Psoas muscle (tissue), 8 donors: ENCODE results near the gene SERPING1. TPM values are rescaled to one million over a fixed set of nuclear protein-coding genes. Genes with fewer than 3 reads are reported as not detected.

Source experiments
- ATAC-seq, 4 donors: fragments of 200-7000 bp; cut with Tn5 transposase; one replicate each; pipeline ENCODE4 v1.9.1; 2020; ENCODE audit warnings: moderate library complexity in 3 of 4, mild to moderate bottlenecking in 2 of 4
- DNase-seq, 2 donors: peaks; one replicate each; pipeline ENCODE4 v3.0.0-alpha.2; 2020
- H3K27ac ChIP-seq: fragments of 200-600 bp; one replicate; pipeline ENCODE4 v1.8.0; 2022
- H3K27me3 ChIP-seq, 3 donors: fragments of 200-600 bp in 1 of 3; one replicate each; pipeline versions ENCODE4 v1.6.1 to v1.8.0; 2013 to 2022; ENCODE audit warnings: low read length in 2 of 3, mild to moderate bottlenecking in 2 of 3, moderate library complexity in 1 of 3; ENCODE audit not compliant: insufficient read depth in 3 of 3
- H3K36me3 ChIP-seq, 2 donors: fragments of 200-600 bp in 1 of 2; one replicate each; pipeline versions ENCODE4 v1.6.1 to v1.8.0; 2013 to 2022; ENCODE audit warnings: low read depth in 1 of 2, mild to moderate bottlenecking in 1 of 2, moderate library complexity in 1 of 2; ENCODE audit not compliant: insufficient read depth in 1 of 2
- H3K4me1 ChIP-seq: fragments of 200-600 bp; one replicate; pipeline ENCODE4 v1.8.0; 2022
- H3K4me3 ChIP-seq: fragments of 200-600 bp; one replicate; pipeline ENCODE4 v1.8.0; 2022; ENCODE audit warnings: mild to moderate bottlenecking
- H3K9me3 ChIP-seq: fragments of 200-600 bp; one replicate; pipeline ENCODE4 v1.8.0; 2022
- WGBS, 3 donors: extraction: QIAGEN DNeasy Blood & Tissue Kit; methylation state at CpG; one replicate each; pipeline versions ENCODE4 v1.1.6 to v1.1.7; 2013; 5-methylcytosine and 5-hydroxymethylcytosine counted together
- intact Hi-C, 2 donors: fragments of 100-400 bp; cut with DNase I; formaldehyde crosslinking; loops; one replicate each; pipeline versions ENCODE4 v1.11.0 to v1.14.2; 2022
- polyA plus RNA-seq, 3 donors: library from polyadenylated mRNA; stranded (reverse); fragments of 200-250 nt; gene quantifications; one replicate each; pipeline ENCODE4 v1.2.3, GENCODE V29; 2013
- total RNA-seq, 4 donors: library from RNA; stranded (reverse); fragmentation: NEBNext Ultra II Directional in 2 of 4; extraction: Animal tissue kit (Norgen Biotek cat#: 25700) in 2 of 4; gene quantifications; one replicate each; pipeline versions ENCODE4 v1.2.1 to v1.2.4, GENCODE V29; 2021 to 2023
- TF ChIP-seq, protein P1 (sequence below): fragments of 200-600 bp; IDR thresholded peaks from one replicate; pipeline ENCODE4 v1.8.0; 2022; ENCODE audit warnings: antibody characterized with exemption
- donor health status: healthy with polysubstance abuse.
- donor health status: DM: no; HTN: no; CAD: no; lungs with moderate emphysema.
- donor health status: Bipolar disorder and iron deficiency.
- donor health status: healthy.
- donor health status: DM: yes; HTN: yes; CAD: no.
- donor health status: DM: no; HTN: no; CAD: no.
- donor health status: DM: no; HTN: no; CAD: no.
- donor health status: DM: yes; HTN: yes; CAD: no.

Gene SERPING1
- total and polyA plus RNA-seq, 7 donors: 42.6 to 97.3 (median 69.8) TPM

- H3K27ac ChIP-seq: no peak overlapping the region
- no peak for DNase-seq
- ATAC-seq: no peak
- TF ChIP-seq, protein P1, sequence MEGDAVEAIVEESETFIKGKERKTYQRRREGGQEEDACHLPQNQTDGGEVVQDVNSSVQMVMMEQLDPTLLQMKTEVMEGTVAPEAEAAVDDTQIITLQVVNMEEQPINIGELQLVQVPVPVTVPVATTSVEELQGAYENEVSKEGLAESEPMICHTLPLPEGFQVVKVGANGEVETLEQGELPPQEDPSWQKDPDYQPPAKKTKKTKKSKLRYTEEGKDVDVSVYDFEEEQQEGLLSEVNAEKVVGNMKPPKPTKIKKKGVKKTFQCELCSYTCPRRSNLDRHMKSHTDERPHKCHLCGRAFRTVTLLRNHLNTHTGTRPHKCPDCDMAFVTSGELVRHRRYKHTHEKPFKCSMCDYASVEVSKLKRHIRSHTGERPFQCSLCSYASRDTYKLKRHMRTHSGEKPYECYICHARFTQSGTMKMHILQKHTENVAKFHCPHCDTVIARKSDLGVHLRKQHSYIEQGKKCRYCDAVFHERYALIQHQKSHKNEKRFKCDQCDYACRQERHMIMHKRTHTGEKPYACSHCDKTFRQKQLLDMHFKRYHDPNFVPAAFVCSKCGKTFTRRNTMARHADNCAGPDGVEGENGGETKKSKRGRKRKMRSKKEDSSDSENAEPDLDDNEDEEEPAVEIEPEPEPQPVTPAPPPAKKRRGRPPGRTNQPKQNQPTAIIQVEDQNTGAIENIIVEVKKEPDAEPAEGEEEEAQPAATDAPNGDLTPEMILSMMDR: no peak
- peaks cover 3% of the 10 kb centered on the region for H3K4me1 ChIP-seq
- no peaks in the 10 kb centered on the region for H3K9me3 ChIP-seq
- H3K4me3 ChIP-seq: no peak overlapping the region
- WGBS, 3 donors: 79 to 87% (median 79%) methylated on average over 9 of the region's 9 CpGs
- intact Hi-C loops: no loop called here
- no peaks in the 10 kb centered on the region for H3K27me3 ChIP-seq
- peaks cover 5 to 40% of the 10 kb centered on the region in 2 donors for H3K36me3 ChIP-seq
These were observed 66.5 kb downstream of the SERPING1 start for GRCh38 chr11:57663975-57664374.

Other genes with a start within 250 kb of the SERPING1 start
- not detected for gene PRG3, start 216.5 kb upstream of the SERPING1 start, total RNA-seq
- not detected for gene PRG3, start 216.5 kb upstream of the SERPING1 start, polyA plus RNA-seq
- under 1 TPM in 1 of 4 donors, not detected in 3; 0.25 TPM for gene PRG2, start 207.0 kb upstream of the SERPING1 start, total RNA-seq
- gene PRG2, start 207.0 kb upstream of the SERPING1 start, polyA plus RNA-seq: not detected
- 10 to 100 TPM; 10.6 to 18.8 (median 16.0) TPM for gene SLC43A3, start 170.6 kb upstream of the SERPING1 start, total RNA-seq
- gene SLC43A3, start 170.6 kb upstream of the SERPING1 start, polyA plus RNA-seq: 10 to 100 TPM in 1 of 3 donors, 1 to 10 TPM in 2; 5.8 to 14.7 (median 6.4) TPM
- gene RTN4RL2, start 137.2 kb upstream of the SERPING1 start, total RNA-seq: 1 to 10 TPM in 1 of 4 donors, under 1 TPM in 3; 0.77 to 1.1 (median 0.84) TPM
- gene RTN4RL2, start 137.2 kb upstream of the SERPING1 start, polyA plus RNA-seq: under 1 TPM; 0.44 to 0.61 (median 0.49) TPM
- gene SLC43A1, start 82.0 kb upstream of the SERPING1 start, total RNA-seq: 10 to 100 TPM in 1 of 4 donors, 1 to 10 TPM in 3; 4.1 to 15.3 (median 7.1) TPM
- gene SLC43A1, start 82.0 kb upstream of the SERPING1 start, polyA plus RNA-seq: 10 to 100 TPM in 1 of 3 donors, 1 to 10 TPM in 2; 3.5 to 13.7 (median 7.5) TPM
- 10 to 100 TPM; 55.0 to 90.0 (median 73.0) TPM for gene TIMM10, start 66.9 kb upstream of the SERPING1 start, total RNA-seq
- 100 to 1,000 TPM in 2 of 3 donors, 10 to 100 TPM in 1; 97.7 to 149 (median 112) TPM for gene TIMM10, start 66.9 kb upstream of the SERPING1 start, polyA plus RNA-seq
- 100 to 1,000 TPM in 1 of 4 donors, 10 to 100 TPM in 2, 1 to 10 TPM in 1; 7.6 to 118 (median 36.9) TPM for gene SMTNL1, start 60.1 kb upstream of the SERPING1 start, total RNA-seq
- 10 to 100 TPM in 2 of 3 donors, 1 to 10 TPM in 1; 6.7 to 19.7 (median 14.9) TPM for gene SMTNL1, start 60.1 kb upstream of the SERPING1 start, polyA plus RNA-seq
- 10 to 100 TPM in 3 of 4 donors, 1 to 10 TPM in 1; 6.8 to 24.7 (median 12.3) TPM for gene UBE2L6, start 30.0 kb upstream of the SERPING1 start, total RNA-seq
- gene UBE2L6, start 30.0 kb upstream of the SERPING1 start, polyA plus RNA-seq: 1 to 10 TPM; 5.3 to 9.9 (median 9.1) TPM
- under 1 TPM in 3 of 4 donors, not detected in 1; 0.21 to 0.90 (median 0.59) TPM for gene YPEL4, start 52.2 kb downstream of the SERPING1 start, total RNA-seq
- gene YPEL4, start 52.2 kb downstream of the SERPING1 start, polyA plus RNA-seq: under 1 TPM; 0.08 to 0.18 (median 0.11) TPM
- 10 to 100 TPM in 2 of 4 donors, 1 to 10 TPM in 2; 6.8 to 11.6 (median 9.2) TPM for gene CLP1, start 60.1 kb downstream of the SERPING1 start, total RNA-seq
- 10 to 100 TPM in 2 of 3 donors, 1 to 10 TPM in 1; 9.6 to 16.9 (median 14.3) TPM for gene CLP1, start 60.1 kb downstream of the SERPING1 start, polyA plus RNA-seq
- 10 to 100 TPM; 35.2 to 63.5 (median 53.3) TPM for gene ZDHHC5, start 70.4 kb downstream of the SERPING1 start, total RNA-seq
- 10 to 100 TPM; 32.4 to 63.6 (median 58.0) TPM for gene ZDHHC5, start 70.4 kb downstream of the SERPING1 start, polyA plus RNA-seq
- gene MED19, start 114.5 kb downstream of the SERPING1 start, total RNA-seq: 10 to 100 TPM in 1 of 4 donors, 1 to 10 TPM in 3; 6.7 to 10.3 (median 7.4) TPM
- 10 to 100 TPM in 2 of 3 donors, 1 to 10 TPM in 1; 9.4 to 19.7 (median 13.9) TPM for gene MED19, start 114.5 kb downstream of the SERPING1 start, polyA plus RNA-seq
- gene TMX2, start 114.9 kb downstream of the SERPING1 start, total RNA-seq: 10 to 100 TPM; 31.5 to 69.7 (median 51.1) TPM
- gene TMX2, start 114.9 kb downstream of the SERPING1 start, polyA plus RNA-seq: 100 to 1,000 TPM in 2 of 3 donors, 10 to 100 TPM in 1; 55.4 to 192 (median 110) TPM
- gene SELENOH, start 143.8 kb downstream of the SERPING1 start, total RNA-seq: 100 to 1,000 TPM in 1 of 4 donors, 10 to 100 TPM in 3; 67.0 to 109 (median 88.0) TPM
- gene SELENOH, start 143.8 kb downstream of the SERPING1 start, polyA plus RNA-seq: 100 to 1,000 TPM in 1 of 3 donors, 10 to 100 TPM in 2; 79.0 to 120 (median 81.9) TPM
- not detected for gene BTBD18, start 154.1 kb downstream of the SERPING1 start, total RNA-seq
- gene BTBD18, start 154.1 kb downstream of the SERPING1 start, polyA plus RNA-seq: under 1 TPM in 1 of 3 donors, not detected in 2; 0.03 TPM
- gene CTNND1, start 164.1 kb downstream of the SERPING1 start, total RNA-seq: 10 to 100 TPM; 26.1 to 35.2 (median 30.1) TPM
- 10 to 100 TPM in 2 of 3 donors, 1 to 10 TPM in 1; 9.4 to 13.8 (median 13.7) TPM for gene CTNND1, start 164.1 kb downstream of the SERPING1 start, polyA plus RNA-seq